Islet precursor cell (in vitro differentiated cells): ENCODE data around the gene VAMP5.
"Not testable (repeated sequence)": the region's sequence is repeated elsewhere in the genome, so short reads cannot be mapped to it uniquely, and the experiment has no call there.

Source experiments
- DNase-seq: peaks from one replicate; pipeline ENCODE4 v3.0.0-alpha.2; 2018

Gene VAMP5

GRCh38 chr2:85584857-85585780 is 888 bp downstream of the VAMP5 start:
- DNase-seq, result peak; percentile 86

- no peak for DNase-seq
These were observed 1.5 kb downstream of the VAMP5 start for GRCh38 chr2:85585781-85586105.

- no peak for DNase-seq
These were observed 4.0 kb downstream of the VAMP5 start for GRCh38 chr2:85588236-85588635.

- no peak for DNase-seq
These were observed 4.4 kb downstream of the VAMP5 start for GRCh38 chr2:85588645-85589044.

- DNase-seq, result no peak
These were observed 5.0 kb downstream of the VAMP5 start for GRCh38 chr2:85589181-85589580.

GRCh38 chr2:85589982-85590791 is 6.0 kb downstream of the VAMP5 start:
- no peak for DNase-seq

- DNase-seq, result no peak
These were observed 6.7 kb downstream of the VAMP5 start for GRCh38 chr2:85590950-85591349.

GRCh38 chr2:85591563-85591962 is 7.3 kb downstream of the VAMP5 start:
- no peak for DNase-seq

- not testable (repeated sequence) for DNase-seq
These were observed 8.1 kb downstream of the VAMP5 start for GRCh38 chr2:85592299-85592698.

- DNase-seq, result peak; percentile 48
These were observed 8.8 kb downstream of the VAMP5 start for GRCh38 chr2:85593023-85593422.

- DNase-seq, result no peak
These were observed 10.6 kb downstream of the VAMP5 start for GRCh38 chr2:85594715-85595300.

GRCh38 chr2:85595301-85596025 is 11.2 kb downstream of the VAMP5 start, which contains the start of gene RNF181:
RNF181 (plus strand) TSS chr2:85595745; CDS start chr2:85595764, 19 bp downstream.
- peak; percentile 99 for DNase-seq

GRCh38 chr2:85596026-85596333 is 11.7 kb downstream of the VAMP5 start:
- DNase-seq, result no peak

- DNase-seq, result no peak
These were observed 12.4 kb downstream of the VAMP5 start for GRCh38 chr2:85596486-85597143.

- no peak for DNase-seq
These were observed 13.0 kb downstream of the VAMP5 start for GRCh38 chr2:85597241-85597640.

- no peak for DNase-seq
These were observed 14.5 kb downstream of the VAMP5 start for GRCh38 chr2:85598594-85599340.

GRCh38 chr2:85599468-85600234 is 15.4 kb downstream of the VAMP5 start:
- DNase-seq, result no peak

GRCh38 chr2:85600235-85600575 is 16.0 kb downstream of the VAMP5 start:
- no peak for DNase-seq

GRCh38 chr2:85600951-85601770 is 16.9 kb downstream of the VAMP5 start:
- DNase-seq, result peak; percentile 49
